HepG2 (cell line): ENCODE data around the gene FRK.

Experiments used
- ATF6 ChIP-seq: sonication (generic); formaldehyde crosslinking; conservative IDR thresholded peaks from 2 replicates; pipeline ENCODE4 v1.4.0; 2020; ENCODE audit warnings: missing genetic modification reagents
- CTCF ChIP-seq: sonication (generic); formaldehyde crosslinking; IDR thresholded peaks from 2 replicates; pipeline ENCODE4 v1.5.0; 2020; ENCODE audit warnings: mild to moderate bottlenecking, missing genetic modification reagents, moderate library complexity
- EP300 ChIP-seq, 3 experiments: sonication (generic) in 1 of 3; formaldehyde crosslinking in 1 of 3; IDR thresholded peaks; 2 replicates each; pipeline versions ENCODE4 v1.5.1 to v1.6.1; 2011 to 2020; ENCODE audit warnings: low read depth in 2 of 3, low read length in 2 of 3, borderline replicate concordance in 1 of 3, improper control_type of control experiment in 1 of 3, mild to moderate bottlenecking in 1 of 3, missing genetic modification reagents in 1 of 3, moderate library complexity in 1 of 3
- GTF3A ChIP-seq: sonication (generic); formaldehyde crosslinking; conservative IDR thresholded peaks from 2 replicates; pipeline ENCODE4 v1.4.0; 2020; ENCODE audit warnings: mild to moderate bottlenecking, missing genetic modification reagents
- KDM1A ChIP-seq: IDR thresholded peaks from 2 replicates; pipeline ENCODE4 v1.6.1; 2016; ENCODE audit warnings: missing compliant biosample characterization
- POLR2A ChIP-seq, 2 experiments: IDR thresholded peaks; 2 replicates each; pipeline ENCODE4 v1.6.1; 2011; ENCODE audit warnings: low read depth in 2 of 2, low read length in 2 of 2, mild to moderate bottlenecking in 1 of 2, moderate library complexity in 1 of 2; ENCODE audit not compliant: insufficient read depth in 1 of 2
- SNRNP70 ChIP-seq: fragments of 200-400 bp; formaldehyde crosslinking; IDR thresholded peaks from 2 replicates; pipeline ENCODE4 v1.6.1; 2017; ENCODE audit warnings: mild to moderate bottlenecking, low read depth, low read length, moderate library complexity
- STAT6 ChIP-seq: sonication (generic); formaldehyde crosslinking; IDR thresholded peaks from 2 replicates; pipeline ENCODE4 v1.4.0; 2020; ENCODE audit warnings: missing genetic modification reagents, mild to moderate bottlenecking, borderline replicate concordance
- ZMYM2 ChIP-seq: sonication (generic); formaldehyde crosslinking; IDR thresholded peaks from 2 replicates; pipeline ENCODE4 v1.8.0; 2022; ENCODE audit warnings: mild to moderate bottlenecking, missing genetic modification reagents
- ZNF558 ChIP-seq: sonication (generic); formaldehyde crosslinking; IDR thresholded peaks from 2 replicates; pipeline ENCODE4 v1.9.0; 2022; ENCODE audit warnings: mild to moderate bottlenecking, missing genetic modification reagents, borderline replicate concordance

- no peak for TF ChIP-seq STAT6
- no peak for TF ChIP-seq GTF3A
- TF ChIP-seq ZNF558 (CRISPR knock-in tag), result no peak
- TF ChIP-seq POLR2A (IDR thresholded peaks at IDR 0.05; ENCODE audit: insufficient read depth in 1 of 2, low read depth in 2 of 2, low read length in 2 of 2), result no peak
- TF ChIP-seq CTCF, result no peak
- TF ChIP-seq ZMYM2 (CRISPR knock-in tag), result no peak
- no peak for TF ChIP-seq KDM1A (CRISPR knock-in tag)
- no peak for TF ChIP-seq EP300 (IDR thresholded peaks at IDR 0.05; ENCODE audit: low read depth in 2 of 2, low read length in 2 of 2)
- TF ChIP-seq EP300 (CRISPR knock-in tag; IDR thresholded peaks at IDR 0.05; ENCODE audit: borderline replicate concordance), result no peak
- TF ChIP-seq ATF6 (CRISPR knock-in tag), result no peak
- no peak for TF ChIP-seq SNRNP70
These were observed 31.2 kb downstream of the FRK start for GRCh38 chr6:116029535-116029934.
